Measurements from ENCODE around the gene IRF4. TPM values are rescaled to one million over a fixed set of nuclear protein-coding genes. Genes with fewer than 3 reads are reported as not detected.
"Not testable (repeated sequence)": the region's sequence is repeated elsewhere in the genome, so short reads cannot be mapped to it uniquely, and the experiment has no call there.

The IRF4 gene
- total RNA-seq, 2 experiments from 2014 or later = 500 to 504 TPM

GRCh38 chr6:373773-374724 lies 17.5 kb upstream of the IRF4 start:
- no peaks in the 10 kb centered on the region for H3K9me3 Mint-ChIP-seq
- no peaks in the 10 kb centered on the region for H3K36me3 Mint-ChIP-seq (ENCODE audit: low read depth)
- no peak for DNase-seq
- H3K27ac Mint-ChIP-seq = no peak overlapping the region
- intact Hi-C loops (cut with micrococcal nuclease) = no loop called here
- H3K27me3 Mint-ChIP-seq (ENCODE audit: low read depth) = peaks cover 25% of the 10 kb centered on the region
- CTCF ChIA-PET = no interaction called here
- H3K4me3 Mint-ChIP-seq = no peak overlapping the region
- peaks cover 12% of the 10 kb centered on the region for H3K4me1 Mint-ChIP-seq (ENCODE audit: low read depth)

DNA sequence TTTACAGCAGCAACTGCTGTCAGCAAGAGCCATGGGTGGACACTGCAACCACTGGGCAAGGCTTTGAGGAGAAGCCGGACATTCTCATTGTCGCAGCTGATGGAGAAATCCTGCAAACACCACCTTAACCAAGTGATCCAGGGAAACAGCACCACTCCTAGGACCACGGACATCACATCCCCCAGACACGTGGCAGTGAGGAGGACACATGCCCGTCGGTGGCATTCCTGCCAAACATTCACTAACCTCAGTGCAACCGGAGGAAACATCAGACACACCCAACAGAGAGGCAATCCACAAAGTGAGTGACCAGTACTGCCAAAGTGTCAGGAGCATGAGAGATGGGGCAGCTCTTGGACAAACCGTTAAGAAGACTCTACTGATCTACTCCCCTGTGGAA lies 16.6 kb upstream of the IRF4 start:
- no peak overlapping the region for H3K27ac Mint-ChIP-seq
- H3K9me3 Mint-ChIP-seq = no peaks in the 10 kb centered on the region
- no peak overlapping the region for H3K4me3 Mint-ChIP-seq
- no peaks in the 10 kb centered on the region for H3K36me3 Mint-ChIP-seq (ENCODE audit: low read depth)
- H3K27me3 Mint-ChIP-seq (ENCODE audit: low read depth) = peaks cover 25% of the 10 kb centered on the region
- DNase-seq = no peak
- peaks cover 14% of the 10 kb centered on the region for H3K4me1 Mint-ChIP-seq (ENCODE audit: low read depth)
- CTCF ChIA-PET = no interaction called here
- intact Hi-C loops (cut with micrococcal nuclease) = no loop called here

- CTCF ChIA-PET = interaction anchor here (0.9 kb wide), 1 partner anchor 229 kb away, joined by 3 read pairs; no protein-coding TSS in a partner anchor
- no peak overlapping the region for H3K4me3 Mint-ChIP-seq
- no peak overlapping the region for H3K27ac Mint-ChIP-seq
- intact Hi-C loops (cut with micrococcal nuclease) = no loop called here
- H3K4me1 Mint-ChIP-seq (ENCODE audit: low read depth) = peaks cover 17% of the 10 kb centered on the region
- DNase-seq = no peak
- no peaks in the 10 kb centered on the region for H3K9me3 Mint-ChIP-seq
- H3K27me3 Mint-ChIP-seq (ENCODE audit: low read depth) = peaks cover 36% of the 10 kb centered on the region
- no peaks in the 10 kb centered on the region for H3K36me3 Mint-ChIP-seq (ENCODE audit: low read depth)
These were observed 14.5 kb upstream of the IRF4 start for GRCh38 chr6:376827-377640.

GRCh38 chr6:377641-378020 lies 13.9 kb upstream of the IRF4 start:
- intact Hi-C loops (cut with micrococcal nuclease); H3K4me3 Mint-ChIP-seq; H3K36me3 Mint-ChIP-seq (ENCODE audit: low read depth); H3K9me3 Mint-ChIP-seq; H3K27ac Mint-ChIP-seq; DNase-seq: not testable (repeated sequence)
- CTCF ChIA-PET = interaction anchor here (0.9 kb wide), 1 partner anchor 229 kb away, joined by 3 read pairs; no protein-coding TSS in a partner anchor
- Mint-ChIP-seq H3K27me3 (ENCODE audit: low read depth) (peaks cover 35% of the 10 kb centered on the region), H3K4me1 (ENCODE audit: low read depth) (peaks cover 16% of the 10 kb centered on the region)

DNA sequence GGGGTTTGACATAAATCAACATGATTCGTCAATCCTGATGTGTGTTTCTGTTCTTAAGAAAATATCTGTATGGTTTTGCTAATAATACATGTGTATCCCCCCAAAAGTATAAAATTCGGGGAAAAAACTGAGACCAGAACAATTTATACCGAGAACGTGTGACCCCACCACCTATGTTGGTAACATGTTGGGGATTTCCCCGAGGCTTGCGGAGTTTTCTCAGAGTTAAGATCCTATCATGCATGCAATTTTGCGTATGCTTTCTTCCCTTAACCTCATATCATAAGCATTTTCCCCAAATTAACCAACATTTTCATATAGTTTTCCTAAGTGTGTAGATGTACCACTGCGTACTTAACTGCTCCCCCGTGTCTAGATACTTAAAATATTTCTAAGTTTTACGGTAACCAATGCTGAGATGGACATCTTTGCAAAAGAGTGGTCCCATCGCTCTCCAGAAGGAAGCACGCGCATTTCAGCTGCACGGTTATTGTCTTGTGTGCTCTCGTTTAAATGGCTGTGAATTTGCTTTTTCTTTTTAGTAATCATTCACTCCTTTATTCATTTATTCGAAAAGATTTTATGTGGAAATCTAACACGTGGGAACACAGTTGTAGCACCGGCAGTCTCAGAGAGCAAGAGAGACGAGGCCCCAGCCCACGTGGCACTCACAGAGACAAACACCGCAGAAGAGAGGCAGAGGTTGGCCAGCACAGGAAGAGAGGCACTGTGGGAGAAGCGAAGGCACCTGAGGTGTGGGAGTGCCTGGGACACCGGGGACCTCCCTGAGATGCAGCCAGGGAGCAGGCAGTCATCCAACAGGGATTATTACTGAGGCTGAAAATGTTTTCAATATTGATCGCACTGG lies 13.2 kb upstream of the IRF4 start:
- peaks cover 35% of the 10 kb centered on the region for H3K27me3 Mint-ChIP-seq (ENCODE audit: low read depth)
- no peaks in the 10 kb centered on the region for H3K9me3 Mint-ChIP-seq
- peaks cover 13% of the 10 kb centered on the region for H3K4me1 Mint-ChIP-seq (ENCODE audit: low read depth)
- no peak overlapping the region for H3K4me3 Mint-ChIP-seq
- no peaks in the 10 kb centered on the region for H3K36me3 Mint-ChIP-seq (ENCODE audit: low read depth)
- DNase-seq = no peak
- no peak overlapping the region for H3K27ac Mint-ChIP-seq
- CTCF ChIA-PET = no interaction called here
- intact Hi-C loops (cut with micrococcal nuclease) = no loop called here

DNA sequence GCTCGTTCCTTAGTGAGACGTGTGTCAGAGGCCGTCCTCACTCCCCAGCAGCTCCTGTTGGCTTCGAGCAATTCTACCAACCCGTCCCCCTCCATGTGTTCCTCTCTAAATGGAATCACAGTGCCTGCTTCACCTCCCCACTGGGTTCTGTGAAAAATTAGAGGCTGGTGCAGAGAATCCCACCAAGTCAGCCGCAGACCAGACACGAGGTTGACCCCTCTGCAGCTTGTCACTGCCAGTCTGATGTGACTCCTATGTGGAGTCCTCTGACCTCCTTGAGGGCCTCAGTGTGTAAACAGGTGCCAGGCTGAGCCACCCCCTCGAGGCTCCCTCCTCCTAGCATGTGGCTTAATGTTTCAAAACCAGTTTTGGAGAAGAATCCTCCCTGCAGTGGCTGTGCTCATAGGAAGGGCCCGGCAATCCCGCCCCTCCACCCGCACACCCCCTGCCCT lies 12.6 kb upstream of the IRF4 start:
- peaks cover 13% of the 10 kb centered on the region for H3K4me1 Mint-ChIP-seq (ENCODE audit: low read depth)
- CTCF ChIA-PET = interaction anchor here (1.0 kb wide), 1 partner anchor 438 kb away, joined by 3 read pairs; no protein-coding TSS in a partner anchor
- H3K4me3 Mint-ChIP-seq = no peak overlapping the region
- DNase-seq = no peak
- no peak overlapping the region for H3K27ac Mint-ChIP-seq
- H3K27me3 Mint-ChIP-seq (ENCODE audit: low read depth) = peaks cover 39% of the 10 kb centered on the region
- no peaks in the 10 kb centered on the region for H3K9me3 Mint-ChIP-seq
- H3K36me3 Mint-ChIP-seq (ENCODE audit: low read depth) = no peaks in the 10 kb centered on the region
- intact Hi-C loops (cut with micrococcal nuclease) = no loop called here

GRCh38 chr6:379410-380181 lies 12.0 kb upstream of the IRF4 start:
- intact Hi-C loops (cut with micrococcal nuclease) = no loop called here
- Mint-ChIP-seq H3K4me3 (no peak overlapping the region), H3K9me3 (no peaks in the 10 kb centered on the region), H3K27ac (no peak overlapping the region), H3K4me1 (ENCODE audit: low read depth) (peaks cover 13% of the 10 kb centered on the region), H3K36me3 (ENCODE audit: low read depth) (no peaks in the 10 kb centered on the region), H3K27me3 (ENCODE audit: low read depth) (peaks cover 34% of the 10 kb centered on the region)
- CTCF ChIA-PET = interaction anchor here (0.6 to 1.0 kb wide), 2 partner anchors 192 to 437 kb away, joined by 3 read pairs; no protein-coding TSS in a partner anchor
- no peak for DNase-seq

GRCh38 chr6:380234-381218 lies 11.0 kb upstream of the IRF4 start:
- intact Hi-C loops (cut with micrococcal nuclease) = no loop called here
- peaks cover 30% of the 10 kb centered on the region for H3K27me3 Mint-ChIP-seq (ENCODE audit: low read depth)
- CTCF ChIA-PET = interaction anchor here (0.6 to 1.0 kb wide), 2 partner anchors 193 to 436 kb away, joined by 3 read pairs; no protein-coding TSS in a partner anchor

GRCh38 chr6:381742-382461 lies 9.7 kb upstream of the IRF4 start:
- no peak for DNase-seq
- CTCF ChIA-PET = no interaction called here
- no peak overlapping the region for H3K27ac Mint-ChIP-seq
- H3K9me3 Mint-ChIP-seq = no peaks in the 10 kb centered on the region
- peaks cover 33% of the 10 kb centered on the region for H3K27me3 Mint-ChIP-seq (ENCODE audit: low read depth)
- intact Hi-C loops (cut with micrococcal nuclease) = no loop called here
- H3K36me3 Mint-ChIP-seq (ENCODE audit: low read depth) = no peaks in the 10 kb centered on the region
- H3K4me3 Mint-ChIP-seq = no peak overlapping the region
- peaks cover 12% of the 10 kb centered on the region for H3K4me1 Mint-ChIP-seq (ENCODE audit: low read depth)

More at GRCh38 chr6:380234-381218, 11.0 kb upstream of the IRF4 start:
- Mint-ChIP-seq H3K4me3 (no peak overlapping the region), H3K9me3 (no peaks in the 10 kb centered on the region), H3K4me1 (ENCODE audit: low read depth) (peaks cover 13% of the 10 kb centered on the region), H3K36me3 (ENCODE audit: low read depth) (no peaks in the 10 kb centered on the region), H3K27ac (no peak overlapping the region)
- no peak for DNase-seq

Data from activated naive CD4-positive, alpha-beta T cell treated with anti-CD3 and anti-CD28 coated beads for 36 hours (primary cell).